HG02798 (cell line): ENCODE data around the gene INSM2.
A peak's percentile ranks its signal among the peaks of the same experiment; 100 is the strongest.

Experiments
- ATAC-seq: cut with Tn5 transposase; IDR thresholded peaks from one replicate; pipeline ENCODE4 v1.9.1; 2021; ENCODE audit warnings: mild to moderate bottlenecking; ENCODE audit not compliant: unreplicated experiment, poor library complexity

INSM2 gene

GRCh38 chr14:35543006-35543405 lies 9.0 kb downstream of the INSM2 start:
- no peak for ATAC-seq

GRCh38 chr14:35549551-35549950 lies 15.6 kb downstream of the INSM2 start:
- no peak for ATAC-seq

- ATAC-seq, result no peak
Measured at GRCh38 chr14:35551081-35551480, 17.1 kb downstream of the INSM2 start.

- no peak for ATAC-seq
Measured at GRCh38 chr14:35553808-35554207, 19.8 kb downstream of the INSM2 start.

- no peak for ATAC-seq
Measured at GRCh38 chr14:35556548-35556947, 22.6 kb downstream of the INSM2 start.

- ATAC-seq, result no peak
Measured at GRCh38 chr14:35557221-35557747, 23.3 kb downstream of the INSM2 start.

- ATAC-seq, result no peak
Measured at GRCh38 chr14:35558680-35559079, 24.7 kb downstream of the INSM2 start.

- ATAC-seq, result no peak
Measured at GRCh38 chr14:35565871-35566464, 32.0 kb downstream of the INSM2 start.

GRCh38 chr14:35571598-35571997 lies 37.6 kb downstream of the INSM2 start:
- ATAC-seq, result peak; percentile 42

- ATAC-seq, result no peak
Measured at GRCh38 chr14:35573911-35574310, 39.9 kb downstream of the INSM2 start.

GRCh38 chr14:35576260-35576659 lies 42.3 kb downstream of the INSM2 start:
- ATAC-seq, result no peak

- ATAC-seq, result no peak
Measured at GRCh38 chr14:35576856-35577255, 42.9 kb downstream of the INSM2 start.

- no peak for ATAC-seq
Measured at GRCh38 chr14:35578135-35578534, 44.2 kb downstream of the INSM2 start.

- no peak for ATAC-seq
Measured at GRCh38 chr14:35578639-35579038, 44.7 kb downstream of the INSM2 start.
